K562 (cell line): ENCODE results near the gene SPNS2. TPM values are rescaled to one million over a fixed set of nuclear protein-coding genes. Genes with fewer than 3 reads are reported as not detected.

ENCODE experiments used
- ATAC-seq: fragments of 200-7000 bp; cut with Tn5 transposase; 3 replicates; pipeline ENCODE4 v1.9.1; 2020; ENCODE audit warnings: moderate library complexity
- BruUV-seq: library from RNA; stranded (reverse); fragments of 400-500 nt; replicated peaks from 2 replicates; lab custom pipeline; 2021; lab: Mats Ljungman, UMichigan
- CTCF ChIA-PET: fragments of 300-600 bp; formaldehyde crosslinking; extraction: SDS; loops from one replicate; lab custom pipeline; 2021; ENCODE audit warnings: low intra/inter-chr PET ratio; lab: Yijun Ruan, JAX
- POLR2A ChIA-PET: fragments of 300-600, 350-650 bp; sonication (Branson Sonifier 250); formaldehyde crosslinking; extraction: SDS; loops from one replicate; lab custom pipeline; 2021; ENCODE audit warnings: antibody characterized with exemption, inconsistent platforms; lab: Yijun Ruan, JAX
- DNase-seq, 4 experiments: peaks; one replicate each; pipeline versions ENCODE4 v3.0.0 to v3.0.0-alpha.2; 2011 to 2018; ENCODE audit warnings: low spot score in 3 of 4, mixed read lengths in 3 of 4; ENCODE audit errors: extremely low read depth in 1 of 4
- FAIRE-seq: peaks from 2 replicates; lab custom pipeline; 2011; peaks lifted over from hg19 to GRCh38; lab: Jason Lieb, UNC
- H2AFZ ChIP-seq: 2 replicates; pipeline ENCODE4 v1.6.0; 2011; ENCODE audit warnings: low read depth, low read length, control low read depth, inconsistent platforms
- H3K27ac ChIP-seq: fragments of 200-600 bp; 3 replicates; pipeline ENCODE4 v1.8.0; 2011; ENCODE audit warnings: low read depth, mild to moderate bottlenecking, control low read depth, inconsistent platforms, low read length, moderate library complexity, mixed read lengths; ENCODE audit errors: extremely low read depth
- H3K27me3 ChIP-seq, 2 experiments: fragments of 300-600 bp in 1 of 2; 2 replicates in 1 of 2; 3 replicates in 1 of 2; pipeline versions ENCODE4 v1.6.0 to v1.8.0; 2011; ENCODE audit warnings: inconsistent platforms in 2 of 2, low read length in 2 of 2, mild to moderate bottlenecking in 1 of 2, mixed read lengths in 1 of 2, moderate library complexity in 1 of 2; ENCODE audit not compliant: control insufficient read depth in 2 of 2, insufficient read depth in 2 of 2
- H3K36me3 ChIP-seq: fragments of 300-600 bp; 3 replicates; pipeline ENCODE4 v1.8.0; 2011; ENCODE audit warnings: mild to moderate bottlenecking, low read length, inconsistent platforms; ENCODE audit not compliant: control insufficient read depth, insufficient read depth
- H3K4me1 ChIP-seq, 2 experiments: fragments of 200-600 bp in 1 of 2; replicated peaks in 1 of 2; 2 replicates in 1 of 2; 3 replicates in 1 of 2; pipeline versions ENCODE4 v1.5.1 to v1.8.0; 2011; ENCODE audit warnings: inconsistent platforms in 2 of 2, low read length in 2 of 2, mild to moderate bottlenecking in 1 of 2, mixed read lengths in 1 of 2, moderate library complexity in 1 of 2; ENCODE audit not compliant: control insufficient read depth in 2 of 2, insufficient read depth in 2 of 2
- H3K4me2 ChIP-seq: 2 replicates; pipeline ENCODE4 v1.6.1; 2011; ENCODE audit warnings: low read length, control low read depth, inconsistent platforms, mixed read lengths; ENCODE audit not compliant: insufficient read depth
- H3K4me3 ChIP-seq: fragments of 200-600 bp; sonication (generic), shearing (Covaris generic); 2 replicates; pipeline ENCODE4 v1.5.1; 2016; ENCODE audit warnings: control low read depth, inconsistent platforms
- H3K79me2 ChIP-seq: fragments of 200-600 bp; 3 replicates; pipeline ENCODE4 v1.8.0; 2011; ENCODE audit warnings: low read length, inconsistent platforms; ENCODE audit not compliant: control insufficient read depth, insufficient read depth
- H3K9ac ChIP-seq, 2 experiments: 2 replicates each; pipeline versions ENCODE4 v1.6.0 to v1.6.1; 2011; ENCODE audit warnings: low read depth in 2 of 2, low read length in 2 of 2, control low read depth in 1 of 2, inconsistent platforms in 1 of 2, mild to moderate bottlenecking in 1 of 2, mixed read lengths in 1 of 2; ENCODE audit not compliant: insufficient read depth in 1 of 2
- H3K9me1 ChIP-seq: one replicate; pipeline ENCODE4 v1.6.0; 2011; ENCODE audit warnings: inconsistent platforms, mild to moderate bottlenecking, low read length, moderate library complexity; ENCODE audit not compliant: control insufficient read depth, insufficient read depth
- H3K9me3 ChIP-seq: replicated peaks from 2 replicates; pipeline ENCODE4 v1.5.1; 2011; ENCODE audit warnings: low read depth, low read length, inconsistent platforms; ENCODE audit not compliant: control insufficient read depth, insufficient read depth
- H4K20me1 ChIP-seq: replicated peaks from 2 replicates; pipeline ENCODE4 v1.6.1; 2011; ENCODE audit warnings: low read length, inconsistent platforms, mixed read lengths; ENCODE audit not compliant: control insufficient read depth, insufficient read depth
- GTF2F1 ChIP-seq: IDR thresholded peaks from 2 replicates; pipeline ENCODE4 v1.6.1; 2011; ENCODE audit warnings: low read depth, low read length, improper control_type of control experiment
- JUNB ChIP-seq: fragments of 450-650 bp; formaldehyde crosslinking; conservative IDR thresholded peaks from 2 replicates; pipeline ENCODE4 v1.4.0; 2020; ENCODE audit warnings: mild to moderate bottlenecking
- ZNF586 ChIP-seq: fragments of 450-650 bp; formaldehyde crosslinking; conservative IDR thresholded peaks from 2 replicates; pipeline ENCODE4 v1.4.0; 2020; ENCODE audit warnings: mild to moderate bottlenecking, moderate library complexity
- WGBS: fragments of 100-300 bp; shearing (Covaris generic); methylation state at CpG from one replicate; pipeline ENCODE4 v1.1.6; 2016; ENCODE audit warnings: low coverage, mixed read lengths; ENCODE audit not compliant: insufficient coverage; ENCODE audit errors: missing lambda C conversion rate; 5-methylcytosine and 5-hydroxymethylcytosine counted together
- in situ Hi-C: fragments of 300-500 bp; cut with MboI; formaldehyde crosslinking; loops from 4 replicates; pipeline ENCODE4 v1.15.0; 2018; ENCODE audit warnings: inconsistent platforms, mixed read lengths
- intact Hi-C: fragments of 100-400 bp; cut with micrococcal nuclease; formaldehyde crosslinking; loops from 2 replicates; pipeline ENCODE4 v1.14.2; 2022
- polyA plus RNA-seq, 8 experiments: library from polyadenylated mRNA; depleted of rRNA in 4 of 8; stranded (reverse) in 5 of 8; unstranded in 3 of 8; fragments of >200 nt; fragmentation: Nextera tagmentation in 2 of 8; fragmentation: Illumina TruSeq in 1 of 8; extraction: Ambion mirVana in 2 of 8; extraction: Trizol in 1 of 8; gene quantifications; 2 replicates each; pipeline versions ENCODE4 v1.2.1 to v1.2.3, GENCODE V29; 2011 to 2014; ENCODE audit warnings: inconsistent platforms in 1 of 8, missing spikeins in 1 of 8
- total RNA-seq, 7 experiments: library from RNA; depleted of rRNA in 6 of 7; stranded (reverse); fragments of >200 nt in 6 of 7; fragmentation: Illumina TruSeq in 2 of 7; extraction: Trizol in 2 of 7; gene quantifications; 2 replicates each; pipeline versions ENCODE4 v1.2.1 to v1.2.3, GENCODE V29; 2011 to 2021; ENCODE audit warnings: low replicate concordance in 1 of 7
- TF ChIP-seq, protein P1 (sequence below), 2 experiments: fragments of 450-650 bp; IDR thresholded peaks; 2 replicates each; pipeline ENCODE4 v1.6.1; 2016; ENCODE audit warnings: mild to moderate bottlenecking in 2 of 2, borderline replicate concordance in 1 of 2, low read depth in 1 of 2, moderate library complexity in 1 of 2
- TF ChIP-seq, protein P2 (sequence below): sonication (generic); formaldehyde crosslinking; IDR thresholded peaks from 2 replicates; pipeline ENCODE4 v1.8.0; 2023; ENCODE audit warnings: mild to moderate bottlenecking, missing genetic modification reagents
- TF ChIP-seq, protein P3 (sequence below): fragments of 250-450 bp; sonication (Bioruptor Pico); IDR thresholded peaks from 2 replicates; pipeline ENCODE4 v1.9.0; 2021; ENCODE audit warnings: mild to moderate bottlenecking, inconsistent platforms

SPNS2 gene
- total and polyA plus RNA-seq, 9 of the 15 experiments (the other 6 are each of a cell fraction or from before 2014, with no cell fraction given), result 0.06 TPM; not detected in 8

DNA sequence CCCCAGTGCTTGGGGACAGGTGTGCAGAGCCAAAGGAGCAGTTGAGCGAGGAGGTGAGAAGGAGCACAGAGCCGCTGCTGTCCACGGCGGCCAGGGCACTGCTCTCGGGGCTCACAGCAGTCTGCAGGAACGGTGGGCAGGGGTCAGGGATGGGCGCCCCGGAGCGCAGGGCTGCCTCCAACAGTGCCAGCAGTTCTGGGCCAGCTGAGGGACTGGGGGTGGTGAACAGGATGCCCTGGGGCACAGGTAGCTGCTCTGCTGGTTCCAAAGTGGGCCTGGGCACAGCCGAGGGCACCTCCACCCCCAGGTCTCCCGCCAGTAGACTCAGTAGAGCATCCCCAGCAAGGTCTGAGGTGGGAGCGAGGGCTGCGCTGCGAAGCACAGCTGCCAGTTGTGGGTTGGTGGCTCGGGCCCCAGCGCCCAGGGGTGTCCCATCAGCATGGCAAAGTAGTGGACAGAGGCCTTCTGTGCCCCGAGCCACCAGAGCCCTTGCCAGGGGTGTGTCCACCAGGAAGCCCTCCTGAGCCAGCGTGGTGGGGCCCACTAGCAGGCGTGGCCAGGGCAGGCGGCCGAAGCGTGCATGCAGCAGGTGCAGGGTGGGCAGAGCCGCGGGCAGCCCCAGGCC, 59.8 kb downstream of the SPNS2 start:
- Histone ChIP-seq H3K79me2 (peaks cover 22% of the 10 kb centered on the region), H3K4me2 (no peak overlapping the region), H2AFZ (no peak overlapping the region), H3K9me1 (no peaks in the 10 kb centered on the region), H3K4me1 (peaks cover 3 to 26% of the 10 kb centered on the region in 2 experiments; a peak in 4 of 5 replicates), H3K27me3 (no peaks in the 10 kb centered on the region), H3K9ac (no peak overlapping the region), H3K36me3 (peaks cover 7% of the 10 kb centered on the region; the same call in 1 of the 3 replicates), H3K4me3 (no peak overlapping the region), H3K9me3 (no peaks in the 10 kb centered on the region), H3K27ac (no peak overlapping the region), H4K20me1 (no peaks in the 10 kb centered on the region)
- no peak for DNase-seq
- POLR2A ChIA-PET, result no interaction called here
- no peak for FAIRE-seq
- intact Hi-C loops, result no loop called here
- ATAC-seq, result no peak
- CTCF ChIA-PET, result no interaction called here
- BruUV-seq, result no TSS peak
- in situ Hi-C loops, result no loop called here
- WGBS, result 80% methylated on average over 16 of the region's 24 CpGs
- TF ChIP-seq GTF2F1, result no peak
- TF ChIP-seq, protein P1, sequence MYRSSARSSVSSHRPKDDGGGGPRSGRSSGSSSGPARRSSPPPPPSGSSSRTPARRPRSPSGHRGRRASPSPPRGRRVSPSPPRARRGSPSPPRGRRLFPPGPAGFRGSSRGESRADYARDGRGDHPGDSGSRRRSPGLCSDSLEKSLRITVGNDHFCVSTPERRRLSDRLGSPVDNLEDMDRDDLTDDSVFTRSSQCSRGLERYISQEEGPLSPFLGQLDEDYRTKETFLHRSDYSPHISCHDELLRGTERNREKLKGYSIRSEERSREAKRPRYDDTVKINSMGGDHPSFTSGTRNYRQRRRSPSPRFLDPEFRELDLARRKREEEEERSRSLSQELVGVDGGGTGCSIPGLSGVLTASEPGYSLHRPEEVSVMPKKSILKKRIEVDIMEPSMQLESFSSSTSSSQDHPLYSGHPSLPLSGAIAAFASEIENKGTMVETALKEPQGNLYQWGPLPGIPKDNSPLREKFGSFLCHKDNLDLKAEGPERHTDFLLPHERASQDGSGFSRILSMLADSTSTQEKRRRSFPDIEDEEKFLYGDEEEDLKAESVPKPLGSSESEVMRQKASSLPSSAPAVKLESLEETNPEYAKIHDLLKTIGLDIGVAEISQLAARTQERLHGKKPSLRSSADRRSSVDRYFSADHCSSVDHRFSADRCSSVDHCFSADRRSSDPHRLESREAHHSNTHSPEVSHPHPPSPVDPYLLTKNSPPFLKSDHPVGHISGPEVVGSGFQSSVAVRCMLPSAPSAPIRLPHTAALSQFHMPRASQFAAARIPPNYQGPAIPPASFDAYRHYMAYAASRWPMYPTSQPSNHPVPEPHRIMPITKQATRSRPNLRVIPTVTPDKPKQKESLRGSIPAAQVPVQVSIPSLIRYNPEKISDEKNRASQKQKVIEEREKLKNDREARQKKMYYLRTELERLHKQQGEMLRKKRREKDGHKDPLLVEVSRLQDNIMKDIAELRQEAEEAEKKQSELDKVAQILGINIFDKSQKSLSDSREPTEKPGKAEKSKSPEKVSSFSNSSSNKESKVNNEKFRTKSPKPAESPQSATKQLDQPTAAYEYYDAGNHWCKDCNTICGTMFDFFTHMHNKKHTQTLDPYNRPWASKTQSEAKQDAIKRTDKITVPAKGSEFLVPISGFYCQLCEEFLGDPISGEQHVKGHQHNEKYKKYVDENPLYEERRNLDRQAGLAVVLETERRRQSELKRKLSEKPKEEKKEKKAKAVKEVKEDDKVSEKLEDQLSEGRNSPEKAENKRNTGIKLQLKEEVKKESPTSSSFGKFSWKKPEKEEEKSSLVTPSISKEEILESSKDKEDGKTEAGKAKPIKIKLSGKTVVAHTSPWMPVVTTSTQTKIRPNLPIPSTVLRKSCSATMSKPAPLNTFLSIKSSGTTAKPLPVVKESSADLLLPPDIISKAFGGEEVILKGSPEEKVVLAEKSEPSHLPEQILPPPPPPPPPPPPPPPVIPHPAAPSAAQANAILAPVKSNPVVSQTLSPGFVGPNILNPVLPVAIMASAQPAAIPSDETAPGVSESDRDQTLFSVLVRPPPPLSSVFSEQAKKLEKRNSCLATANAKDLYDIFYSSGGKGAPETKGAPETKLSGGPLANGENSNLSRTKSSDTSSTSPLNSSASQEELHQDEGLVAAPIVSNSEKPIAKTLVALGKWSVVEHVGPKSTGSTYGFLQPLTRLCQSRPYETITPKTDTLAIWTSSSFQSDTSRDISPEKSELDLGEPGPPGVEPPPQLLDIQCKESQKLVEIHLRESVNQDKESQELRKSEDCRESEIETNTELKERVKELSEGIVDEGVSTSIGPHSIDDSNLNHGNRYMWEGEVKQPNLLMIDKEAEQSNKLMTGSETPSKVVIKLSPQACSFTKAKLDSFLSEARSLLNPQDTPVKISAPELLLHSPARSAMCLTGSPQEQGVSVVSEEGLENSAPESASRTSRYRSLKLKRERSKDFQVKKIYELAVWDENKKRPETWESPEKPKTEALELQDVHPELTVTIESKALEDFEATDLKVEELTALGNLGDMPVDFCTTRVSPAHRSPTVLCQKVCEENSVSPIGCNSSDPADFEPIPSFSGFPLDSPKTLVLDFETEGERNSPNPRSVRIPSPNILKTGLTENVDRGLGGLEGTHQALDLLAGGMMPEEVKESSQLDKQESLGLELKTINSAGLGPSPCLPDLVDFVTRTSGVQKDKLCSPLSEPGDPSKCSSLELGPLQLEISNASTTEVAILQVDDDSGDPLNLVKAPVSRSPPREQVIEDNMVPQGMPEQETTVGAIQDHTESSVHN (IDR thresholded peaks at IDR 0.05; ENCODE audit: borderline replicate concordance in 1 of 2, low read depth in 1 of 2), result no peak
- TF ChIP-seq, protein P2, sequence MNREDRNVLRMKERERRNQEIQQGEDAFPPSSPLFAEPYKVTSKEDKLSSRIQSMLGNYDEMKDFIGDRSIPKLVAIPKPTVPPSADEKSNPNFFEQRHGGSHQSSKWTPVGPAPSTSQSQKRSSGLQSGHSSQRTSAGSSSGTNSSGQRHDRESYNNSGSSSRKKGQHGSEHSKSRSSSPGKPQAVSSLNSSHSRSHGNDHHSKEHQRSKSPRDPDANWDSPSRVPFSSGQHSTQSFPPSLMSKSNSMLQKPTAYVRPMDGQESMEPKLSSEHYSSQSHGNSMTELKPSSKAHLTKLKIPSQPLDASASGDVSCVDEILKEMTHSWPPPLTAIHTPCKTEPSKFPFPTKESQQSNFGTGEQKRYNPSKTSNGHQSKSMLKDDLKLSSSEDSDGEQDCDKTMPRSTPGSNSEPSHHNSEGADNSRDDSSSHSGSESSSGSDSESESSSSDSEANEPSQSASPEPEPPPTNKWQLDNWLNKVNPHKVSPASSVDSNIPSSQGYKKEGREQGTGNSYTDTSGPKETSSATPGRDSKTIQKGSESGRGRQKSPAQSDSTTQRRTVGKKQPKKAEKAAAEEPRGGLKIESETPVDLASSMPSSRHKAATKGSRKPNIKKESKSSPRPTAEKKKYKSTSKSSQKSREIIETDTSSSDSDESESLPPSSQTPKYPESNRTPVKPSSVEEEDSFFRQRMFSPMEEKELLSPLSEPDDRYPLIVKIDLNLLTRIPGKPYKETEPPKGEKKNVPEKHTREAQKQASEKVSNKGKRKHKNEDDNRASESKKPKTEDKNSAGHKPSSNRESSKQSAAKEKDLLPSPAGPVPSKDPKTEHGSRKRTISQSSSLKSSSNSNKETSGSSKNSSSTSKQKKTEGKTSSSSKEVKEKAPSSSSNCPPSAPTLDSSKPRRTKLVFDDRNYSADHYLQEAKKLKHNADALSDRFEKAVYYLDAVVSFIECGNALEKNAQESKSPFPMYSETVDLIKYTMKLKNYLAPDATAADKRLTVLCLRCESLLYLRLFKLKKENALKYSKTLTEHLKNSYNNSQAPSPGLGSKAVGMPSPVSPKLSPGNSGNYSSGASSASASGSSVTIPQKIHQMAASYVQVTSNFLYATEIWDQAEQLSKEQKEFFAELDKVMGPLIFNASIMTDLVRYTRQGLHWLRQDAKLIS (CRISPR knock-in tag), result no peak
- no peak for TF ChIP-seq ZNF586
- TF ChIP-seq, protein P3, sequence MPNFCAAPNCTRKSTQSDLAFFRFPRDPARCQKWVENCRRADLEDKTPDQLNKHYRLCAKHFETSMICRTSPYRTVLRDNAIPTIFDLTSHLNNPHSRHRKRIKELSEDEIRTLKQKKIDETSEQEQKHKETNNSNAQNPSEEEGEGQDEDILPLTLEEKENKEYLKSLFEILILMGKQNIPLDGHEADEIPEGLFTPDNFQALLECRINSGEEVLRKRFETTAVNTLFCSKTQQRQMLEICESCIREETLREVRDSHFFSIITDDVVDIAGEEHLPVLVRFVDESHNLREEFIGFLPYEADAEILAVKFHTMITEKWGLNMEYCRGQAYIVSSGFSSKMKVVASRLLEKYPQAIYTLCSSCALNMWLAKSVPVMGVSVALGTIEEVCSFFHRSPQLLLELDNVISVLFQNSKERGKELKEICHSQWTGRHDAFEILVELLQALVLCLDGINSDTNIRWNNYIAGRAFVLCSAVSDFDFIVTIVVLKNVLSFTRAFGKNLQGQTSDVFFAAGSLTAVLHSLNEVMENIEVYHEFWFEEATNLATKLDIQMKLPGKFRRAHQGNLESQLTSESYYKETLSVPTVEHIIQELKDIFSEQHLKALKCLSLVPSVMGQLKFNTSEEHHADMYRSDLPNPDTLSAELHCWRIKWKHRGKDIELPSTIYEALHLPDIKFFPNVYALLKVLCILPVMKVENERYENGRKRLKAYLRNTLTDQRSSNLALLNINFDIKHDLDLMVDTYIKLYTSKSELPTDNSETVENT, result no peak
- TF ChIP-seq JUNB, result no peak
